SU-DHL-6 (cell line): ENCODE data around the gene EXOC3.
"Not testable (repeated sequence)": the region's sequence is repeated elsewhere in the genome, so short reads cannot be mapped to it uniquely, and the experiment has no call there.

Experiments used
- H2AFZ ChIP-seq: fragments of 200-600 bp; sonication (generic); 2 replicates; pipeline ENCODE4 v1.6.1; 2014; ENCODE audit warnings: low read depth, mild to moderate bottlenecking, moderate library complexity, mixed read lengths, antibody characterized with exemption, low read length; ENCODE audit not compliant: severe bottlenecking
- H3F3A ChIP-seq: fragments of 200-600 bp; shearing (Covaris generic); 2 replicates; pipeline ENCODE4 v1.6.0; 2016; ENCODE audit warnings: antibody characterized with exemption, mild to moderate bottlenecking; ENCODE audit not compliant: insufficient read depth
- H3K27ac ChIP-seq: fragments of 200-600 bp; sonication (generic); 2 replicates; pipeline ENCODE4 v1.5.1; 2016; ENCODE audit warnings: low read depth, mild to moderate bottlenecking, low read length, moderate library complexity, mixed read lengths
- H3K27me3 ChIP-seq: fragments of 200-600 bp; sonication (generic), shearing (Covaris generic); 2 replicates; pipeline ENCODE4 v1.6.0; 2014; ENCODE audit warnings: mild to moderate bottlenecking, low read length
- H3K36me3 ChIP-seq: fragments of 200-600 bp; sonication (generic); 2 replicates; pipeline ENCODE4 v1.6.1; 2014; ENCODE audit warnings: mild to moderate bottlenecking, low read length, mixed read lengths
- H3K4me2 ChIP-seq: fragments of 300-600, 200-600 bp; shearing (Covaris generic), sonication (generic); 2 replicates; pipeline ENCODE4 v1.6.0; 2014; ENCODE audit warnings: low read length, low read depth, mild to moderate bottlenecking; ENCODE audit not compliant: poor library complexity, severe bottlenecking
- H3K4me3 ChIP-seq: fragments of 200-600 bp; sonication (generic); 2 replicates; pipeline ENCODE4 v1.5.1; 2014; ENCODE audit warnings: antibody characterized with exemption, low read length, mild to moderate bottlenecking, mixed read lengths; ENCODE audit not compliant: insufficient read depth, poor library complexity, severe bottlenecking
- H3K79me2 ChIP-seq: fragments of 200-600 bp; sonication (generic); 2 replicates; pipeline ENCODE4 v1.6.1; 2014; ENCODE audit warnings: mild to moderate bottlenecking, low read length, moderate library complexity; ENCODE audit not compliant: insufficient read depth
- H3K9ac ChIP-seq: fragments of 200-600 bp; sonication (generic); 2 replicates; pipeline ENCODE4 v1.7.0; 2014; ENCODE audit warnings: mild to moderate bottlenecking, low read length
- H3K9me2 ChIP-seq: fragments of 200-600 bp; sonication (generic); replicated peaks from 2 replicates; pipeline ENCODE4 v1.6.1; 2014; ENCODE audit warnings: low read length; ENCODE audit not compliant: insufficient read depth
- H3K9me3 ChIP-seq: fragments of 200-600 bp; sonication (generic); 2 replicates; pipeline ENCODE4 v1.6.1; 2014; ENCODE audit warnings: low read length, mixed read lengths; ENCODE audit not compliant: insufficient read depth
- H4K20me1 ChIP-seq: fragments of 200-600 bp; sonication (generic); 2 replicates; pipeline ENCODE4 v1.6.1; 2014; ENCODE audit warnings: low read depth, mild to moderate bottlenecking, antibody characterized with exemption, low read length, moderate library complexity, mixed read lengths
- CTCF ChIP-seq: fragments of 200-600 bp; sonication (generic); IDR thresholded peaks from one replicate; pipeline ENCODE4 v1.5.1; 2017; ENCODE audit warnings: antibody characterized with exemption, mild to moderate bottlenecking, low read length, moderate library complexity; ENCODE audit not compliant: insufficient read depth, poor library complexity, severe bottlenecking
- EZH2phosphoT487 ChIP-seq: fragments of 200-600 bp; sonication (generic), shearing (Covaris generic); conservative IDR thresholded peaks from 2 replicates; pipeline ENCODE4 v1.6.1; 2018; ENCODE audit warnings: mild to moderate bottlenecking, antibody characterized with exemption, low read length, moderate library complexity, mixed read lengths

The EXOC3 gene

GRCh38 chr5:484556-484955 is 41.6 kb downstream of the EXOC3 start:
- TF ChIP-seq EZH2phosphoT487 (no peak), CTCF (no peak)
- Histone ChIP-seq H3K4me2 (no peak overlapping the region), H3K9me2 (no peaks in the 10 kb centered on the region), H2AFZ (no peak overlapping the region), H3K27me3 (no peaks in the 10 kb centered on the region), H3K4me3 (no peak overlapping the region), H3K27ac (no peak overlapping the region), H3K9ac (no peak overlapping the region), H3K79me2 (no peaks in the 10 kb centered on the region), H3F3A (no peaks in the 10 kb centered on the region), H3K9me3 (no peaks in the 10 kb centered on the region), H3K36me3 (no peaks in the 10 kb centered on the region), H4K20me1 (no peaks in the 10 kb centered on the region)

- no peak overlapping the region for H2AFZ ChIP-seq
- no peaks in the 10 kb centered on the region for H3K27me3 ChIP-seq
- no peak for TF ChIP-seq EZH2phosphoT487
- TF ChIP-seq CTCF: no peak
- no peaks in the 10 kb centered on the region for H3K9me3 ChIP-seq
- no peaks in the 10 kb centered on the region for H3K9me2 ChIP-seq
- H3K4me3 ChIP-seq: no peak overlapping the region
- H3K36me3 ChIP-seq: no peaks in the 10 kb centered on the region
- no peak overlapping the region for H3K4me2 ChIP-seq
- H3K9ac ChIP-seq: no peak overlapping the region
- no peaks in the 10 kb centered on the region for H3K79me2 ChIP-seq
- no peak overlapping the region for H3K27ac ChIP-seq
- H4K20me1 ChIP-seq: no peaks in the 10 kb centered on the region
- H3F3A ChIP-seq: no peaks in the 10 kb centered on the region
Observed at GRCh38 chr5:485113-485945, 42.4 kb downstream of the EXOC3 start.

- Histone ChIP-seq H3K4me2 (no peak overlapping the region), H3K9me2 (no peaks in the 10 kb centered on the region), H3K9ac (no peak overlapping the region), H3K79me2 (no peaks in the 10 kb centered on the region), H3K4me3 (no peak overlapping the region), H3K27ac (no peak overlapping the region), H3K9me3 (no peaks in the 10 kb centered on the region), H3K36me3 (no peaks in the 10 kb centered on the region), H3K27me3 (no peaks in the 10 kb centered on the region), H4K20me1 (no peaks in the 10 kb centered on the region), H2AFZ (no peak overlapping the region), H3F3A (no peaks in the 10 kb centered on the region)
- TF ChIP-seq EZH2phosphoT487: no peak
- TF ChIP-seq CTCF: no peak
Observed at GRCh38 chr5:485946-486491, 43.0 kb downstream of the EXOC3 start.

- H3F3A ChIP-seq, H4K20me1 ChIP-seq, H3K27me3 ChIP-seq, H3K27ac ChIP-seq, H2AFZ ChIP-seq, H3K36me3 ChIP-seq, H3K4me3 ChIP-seq, H3K79me2 ChIP-seq, H3K9ac ChIP-seq, H3K9me2 ChIP-seq, H3K9me3 ChIP-seq, H3K4me2 ChIP-seq: not testable (repeated sequence)
Observed at GRCh38 chr5:486597-486996, 43.6 kb downstream of the EXOC3 start.
